Right lobe of liver (tissue), 6 donors: ENCODE data around the gene CBFA2T2. TPM values are rescaled to one million over a fixed set of nuclear protein-coding genes. Genes with fewer than 3 reads are reported as not detected.

Experiments used
- ATAC-seq, 4 donors: fragments of 200-7000 bp; cut with Tn5 transposase; one replicate each; pipeline ENCODE4 v1.9.1; 2020; ENCODE audit warnings: mild to moderate bottlenecking in 4 of 4, moderate library complexity in 4 of 4
- DNase-seq, 3 donors: peaks; one replicate each; pipeline ENCODE4 v3.0.0-alpha.2; 2020
- H3K27ac ChIP-seq, 3 donors: fragments of 200-600 bp; one replicate each; pipeline ENCODE4 v1.8.0; 2022
- H3K27me3 ChIP-seq, 2 donors: fragments of 200-600 bp; one replicate each; pipeline ENCODE4 v1.8.0; 2022
- H3K36me3 ChIP-seq, 4 donors: fragments of 200-600 bp; sonication (generic) in 1 of 4; one replicate each; pipeline versions ENCODE4 v1.5.1 to v1.8.0; 2017 to 2022; ENCODE audit warnings: control low read depth in 1 of 4
- H3K4me1 ChIP-seq, 4 donors: fragments of 200-600 bp; sonication (generic) in 1 of 4; one replicate each; pipeline versions ENCODE4 v1.5.1 to v1.8.0; 2017 to 2022; ENCODE audit warnings: control low read depth in 1 of 4
- H3K4me3 ChIP-seq, 3 donors: fragments of 200-600 bp; one replicate each; pipeline ENCODE4 v1.8.0; 2022
- H3K9me3 ChIP-seq, 4 donors: fragments of 200-600 bp; sonication (generic) in 1 of 4; one replicate each; pipeline versions ENCODE4 v1.5.1 to v1.8.0; 2017 to 2022; ENCODE audit warnings: control low read depth in 1 of 4
- CTCF ChIP-seq, 4 donors: fragments of 200-600 bp in 3 of 4; fragments of 450-650 bp in 1 of 4; IDR thresholded peaks; one replicate each; pipeline versions ENCODE4 v1.5.1 to v1.8.0; 2016 to 2022; ENCODE audit warnings: antibody characterized with exemption in 4 of 4, mild to moderate bottlenecking in 2 of 4
- POLR2A ChIP-seq: fragments of 450-650 bp; IDR thresholded peaks from one replicate; pipeline ENCODE4 v1.6.1; 2017; ENCODE audit warnings: antibody characterized with exemption, mild to moderate bottlenecking
- WGBS: methylation state at CpG from one replicate; pipeline ENCODE4 v1.1.6; 2018; ENCODE audit warnings: low coverage, low lambda C conversion rate; ENCODE audit not compliant: insufficient coverage; ENCODE audit errors: missing lambda C conversion rate; 5-methylcytosine and 5-hydroxymethylcytosine counted together
- intact Hi-C, 2 donors: fragments of 100-400 bp; cut with DNase I; formaldehyde crosslinking; loops; one replicate each; pipeline versions ENCODE4 v1.11.2 to v1.14.1; 2022
- total RNA-seq, 6 experiments: library from RNA; depleted of rRNA in 2 of 6; stranded (reverse); fragments of >200 nt in 2 of 6; fragmentation: NEBNext Ultra II Directional in 3 of 6; extraction: Animal tissue kit (Norgen Biotek cat#: 25700) in 3 of 6; gene quantifications; one replicate each; pipeline versions ENCODE4 v1.1.0 to v1.2.4, GENCODE V29; 2016 to 2023
- donor health status: DM: no; HTN: yes; CAD: no.
- donor health status: DM: no; HTN: no; CAD: no.
- donor health status: DM: no; HTN: no; CAD: no.
- donor health status: DM: no; HTN: yes; CAD: no.
- donor health status: DM: no; HTN: yes; CAD: no.

Gene CBFA2T2
- total RNA-seq, 6 experiments from 2014 or later = 4.5 to 7.3 (median 5.6) TPM

DNA sequence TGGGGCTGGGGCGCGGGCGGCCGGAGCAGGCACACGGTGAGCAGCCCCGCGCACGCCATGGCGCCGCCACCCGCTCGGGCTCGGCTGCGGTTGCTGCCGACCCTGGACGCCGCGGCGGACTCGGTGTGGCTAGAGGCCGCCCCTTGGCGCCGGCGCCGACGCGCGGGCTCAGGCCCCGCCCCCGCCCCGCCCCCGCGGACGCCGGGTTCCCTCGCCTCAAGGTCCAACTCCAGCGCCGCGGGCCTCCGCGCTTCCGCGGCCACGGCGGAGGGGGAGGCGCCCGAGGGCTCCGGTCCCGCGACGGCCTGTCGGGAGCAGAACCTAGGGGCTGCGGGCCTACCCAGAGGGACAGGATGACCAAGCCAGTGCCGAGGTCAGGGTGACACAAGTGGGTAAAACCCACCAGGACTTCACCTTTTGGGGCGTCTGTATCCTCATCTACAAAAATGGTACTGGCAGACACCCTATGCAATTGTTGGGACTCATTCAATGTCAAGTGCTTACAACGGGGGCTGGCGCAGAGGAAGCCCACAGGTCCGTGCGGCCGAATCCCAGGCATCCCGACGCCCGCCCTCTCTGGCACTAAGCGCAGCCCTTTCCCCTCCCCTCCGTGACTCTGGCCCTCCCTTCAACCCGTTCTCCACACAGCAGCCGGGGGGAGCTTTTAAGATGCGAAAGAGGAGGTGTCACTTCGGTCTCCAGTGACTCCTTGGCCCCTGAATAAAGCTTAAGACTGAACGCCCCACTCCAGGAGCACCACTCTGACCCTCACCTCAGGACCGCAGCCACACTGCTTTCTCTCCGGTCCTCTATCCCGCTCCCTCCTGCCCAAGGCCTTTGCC, 184.6 kb downstream of the CBFA2T2 start, which contains the start of gene NECAB3:
Gene NECAB3 (minus strand): TSS at position 135 of the 842 bp plus-strand sequence. CDS start 76 bp downstream, at position 59.
- Histone ChIP-seq H3K27me3 (no peaks in the 10 kb centered on the region), H3K4me1 (peaks cover 0 to 11% (median 0%) of the 10 kb centered on the region in 4 donors)
- intact Hi-C loops = loop anchor here in 1 of 2 donors (10.0 kb wide), 1 partner anchor 50 kb away; the partner anchor contains the start of gene PXMP4

GRCh38 chr20:33675136-33675959, 185.5 kb downstream of the CBFA2T2 start:
- H3K27me3 ChIP-seq = no peaks in the 10 kb centered on the region
- WGBS = 57% methylated on average over 15 of the region's 16 CpGs
- intact Hi-C loops = loop anchor here in 1 of 2 donors (10.0 kb wide), 1 partner anchor 49 kb away; the partner anchor contains the start of gene PXMP4
- no peak for TF ChIP-seq POLR2A
- no peak for TF ChIP-seq CTCF (IDR thresholded peaks at IDR 0.05)
- peaks cover 0 to 11% (median 0%) of the 10 kb centered on the region in 4 donors for H3K4me1 ChIP-seq
- DNase-seq (no peak), ATAC-seq (no peak)
- H3K9me3 ChIP-seq = no peaks in the 10 kb centered on the region
- peak overlapping the region in 1 of 3 donors; percentile 79 for H3K4me3 ChIP-seq
- peaks cover 0 to 1% (median 0%) of the 10 kb centered on the region in 4 donors for H3K36me3 ChIP-seq
- H3K27ac ChIP-seq = peak overlapping the region in 2 of 3 donors; percentile 30 to 75

More for the DNA sequence above, 184.6 kb downstream of the CBFA2T2 start, which contains the start of gene NECAB3:
- H3K27ac ChIP-seq = peak within 1 kb of the TSS; percentile 41 to 75 (median 51)
- WGBS = 36% methylated on average over 8 of the region's 73 CpGs
- peak; percentile 88 to 96 (median 90) for ATAC-seq
- no peaks in the 10 kb centered on the region for H3K9me3 ChIP-seq
- peak; percentile 87 to 90 (median 89) for DNase-seq
- H3K36me3 ChIP-seq = peaks cover 0 to 1% (median 0%) of the 10 kb centered on the region in 4 donors
- peak within 1 kb of the TSS; percentile 55 to 79 (median 70) for H3K4me3 ChIP-seq
- TF ChIP-seq POLR2A (peak; percentile 76), CTCF (IDR thresholded peaks at IDR 0.05) (peak in 1 of 4 donors; percentile 13)

GRCh38 chr20:33676121-33676520, 186.2 kb downstream of the CBFA2T2 start:
- Histone ChIP-seq H3K27ac (no peak overlapping the region), H3K4me3 (no peak overlapping the region), H3K9me3 (no peaks in the 10 kb centered on the region), H3K4me1 (peaks cover 0 to 11% (median 0%) of the 10 kb centered on the region in 4 donors), H3K27me3 (no peaks in the 10 kb centered on the region), H3K36me3 (no peaks in the 10 kb centered on the region)
- DNase-seq = no peak
- 90% methylated on average over 3 of the region's 11 CpGs for WGBS
- TF ChIP-seq POLR2A (no peak), CTCF (IDR thresholded peaks at IDR 0.05) (no peak)
- ATAC-seq = no peak
- intact Hi-C loops = loop anchor here in 1 of 2 donors (10.0 kb wide), 1 partner anchor 49 kb away; the partner anchor contains the start of gene PXMP4
